KOPT-K1 (cell line): ENCODE measurements around the gene AKAP5.

Experiments used
- H3K27ac ChIP-seq: fragments of 200-600 bp; sonication (generic); 2 replicates; pipeline ENCODE4 v1.5.1; 2016; ENCODE audit warnings: antibody characterized with exemption, mild to moderate bottlenecking, low read depth, low read length; ENCODE audit not compliant: poor library complexity, severe bottlenecking
- H3K36me3 ChIP-seq: fragments of 200-600 bp; sonication (generic); 2 replicates; pipeline ENCODE4 v1.5.1; 2017; ENCODE audit warnings: antibody characterized with exemption, mild to moderate bottlenecking, low read length, moderate library complexity; ENCODE audit not compliant: insufficient read depth
- H3K9me3 ChIP-seq: fragments of 200-600 bp; sonication (generic); 2 replicates; pipeline ENCODE4 v1.5.1; 2017; ENCODE audit warnings: antibody characterized with exemption, low read length, mild to moderate bottlenecking; ENCODE audit not compliant: insufficient read depth, poor library complexity, severe bottlenecking

AKAP5 gene

DNA sequence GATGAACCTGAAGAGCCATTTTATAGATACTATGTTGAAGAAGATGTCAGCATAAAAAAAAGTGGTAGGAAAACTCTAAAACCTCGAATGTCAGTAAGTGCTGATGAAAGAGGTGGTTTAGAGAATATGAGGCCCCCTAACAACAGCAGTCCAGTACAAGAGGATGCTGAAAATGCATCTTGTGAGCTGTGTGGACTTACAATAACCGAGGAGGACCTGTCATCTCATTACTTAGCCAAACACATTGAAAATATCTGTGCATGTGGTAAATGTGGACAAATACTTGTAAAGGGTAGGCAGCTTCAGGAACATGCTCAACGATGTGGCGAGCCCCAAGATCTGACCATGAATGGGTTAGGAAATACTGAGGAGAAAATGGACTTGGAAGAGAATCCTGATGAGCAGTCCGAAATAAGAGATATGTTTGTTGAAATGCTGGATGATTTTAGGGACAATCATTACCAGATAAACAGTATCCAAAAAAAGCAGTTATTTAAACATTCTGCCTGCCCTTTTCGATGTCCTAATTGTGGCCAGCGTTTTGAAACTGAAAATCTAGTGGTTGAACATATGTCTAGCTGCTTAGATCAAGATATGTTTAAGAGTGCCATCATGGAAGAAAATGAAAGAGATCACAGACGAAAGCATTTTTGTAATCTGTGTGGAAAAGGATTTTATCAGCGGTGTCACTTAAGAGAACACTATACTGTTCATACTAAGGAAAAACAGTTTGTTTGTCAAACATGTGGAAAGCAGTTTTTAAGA, 57.5 kb downstream of the AKAP5 start:
- no peaks in the 10 kb centered on the region for H3K9me3 ChIP-seq
- peaks cover 58% of the 10 kb centered on the region for H3K36me3 ChIP-seq
- H3K27ac ChIP-seq, result no peak overlapping the region
